Epithelial cell of esophagus (primary cell): ENCODE measurements around the gene RGMA.
"Not testable (repeated sequence)": the region's sequence is repeated elsewhere in the genome, so short reads cannot be mapped to it uniquely, and the experiment has no call there.

Experiments
- DNase-seq: peaks from one replicate; pipeline ENCODE4 v3.0.0; 2010; ENCODE audit warnings: low read depth
- H3K4me3 ChIP-seq: 2 replicates; pipeline ENCODE4 v1.5.1; 2011; ENCODE audit warnings: mild to moderate bottlenecking, low read length, control low read depth
- CTCF ChIP-seq: IDR thresholded peaks from 2 replicates; pipeline ENCODE4 v1.5.1; 2011; ENCODE audit warnings: low read depth, mild to moderate bottlenecking, low read length, control low read depth, inconsistent platforms; ENCODE audit not compliant: insufficient read depth; ENCODE audit errors: missing control alignments

Gene RGMA

GRCh38 chr15:93067649-93068085 lies 21.3 kb downstream of the RGMA start:
- no peak overlapping the region for H3K4me3 ChIP-seq
- peak; percentile 50 for DNase-seq
- TF ChIP-seq CTCF = no peak

GRCh38 chr15:93066834-93067648 lies 22.0 kb downstream of the RGMA start:
- no peak overlapping the region for H3K4me3 ChIP-seq
- DNase-seq = peak; percentile 27
- TF ChIP-seq CTCF = no peak

- DNase-seq = no peak
- no peak for TF ChIP-seq CTCF
These were observed 22.8 kb downstream of the RGMA start for GRCh38 chr15:93066224-93066681.

GRCh38 chr15:93065641-93066045 lies 23.4 kb downstream of the RGMA start:
- no peak overlapping the region for H3K4me3 ChIP-seq
- no peak for DNase-seq
- TF ChIP-seq CTCF = no peak

More at GRCh38 chr15:93066224-93066681, 22.8 kb downstream of the RGMA start:
- no peak overlapping the region for H3K4me3 ChIP-seq

- H3K4me3 ChIP-seq = no peak overlapping the region
- DNase-seq = peak; percentile 15
- no peak for TF ChIP-seq CTCF
These were observed 25.0 kb downstream of the RGMA start for GRCh38 chr15:93063796-93064690.

- no peak overlapping the region for H3K4me3 ChIP-seq
- peak; percentile 95 for DNase-seq
- TF ChIP-seq CTCF = no peak
These were observed 25.7 kb downstream of the RGMA start for GRCh38 chr15:93063262-93063671.

- H3K4me3 ChIP-seq, DNase-seq: not testable (repeated sequence)
These were observed 26.3 kb downstream of the RGMA start for GRCh38 chr15:93062628-93063261.
